AG04450 (cell line): ENCODE results near the gene HBB. TPM values are rescaled to one million over a fixed set of nuclear protein-coding genes. Genes with fewer than 3 reads are reported as not detected.

Experiments
- CTCF ChIA-PET: fragments of 300-600, 350-600 bp; formaldehyde crosslinking; extraction: SDS; loops from one replicate; lab custom pipeline; 2022; ENCODE audit warnings: antibody characterized with exemption, inconsistent platforms; lab: Charles Lee
- POLR2A ChIA-PET: fragments of 350-600 bp; formaldehyde crosslinking; extraction: SDS; loops from one replicate; lab custom pipeline; 2021; ENCODE audit warnings: antibody characterized with exemption, inconsistent platforms; lab: Yijun Ruan, JAX
- DNase-seq: peaks from one replicate; pipeline ENCODE4 v3.0.0-alpha.2; 2011; ENCODE audit warnings: low read depth, low spot score
- H3K27ac ChIP-seq: one replicate; pipeline ENCODE4 v1.5.1; 2012; ENCODE audit warnings: low read depth, low read length, control low read depth
- H3K27me3 ChIP-seq: one replicate; pipeline ENCODE4 v1.6.0; 2012; ENCODE audit warnings: low read length; ENCODE audit not compliant: control insufficient read depth, insufficient read depth
- H3K4me3 ChIP-seq: 2 replicates; pipeline ENCODE4 v1.5.1; 2011; ENCODE audit warnings: mild to moderate bottlenecking, low read depth, low read length, control low read depth
- H3K9me3 ChIP-seq: 2 replicates; pipeline ENCODE4 v1.5.1; 2012; ENCODE audit warnings: low read length; ENCODE audit not compliant: control insufficient read depth, insufficient read depth
- polyA minus RNA-seq: library from RNA; depleted of rRNA, polyadenylated mRNA; stranded (reverse); fragments of >200 nt; gene quantifications from 2 replicates; pipeline ENCODE4 v1.2.3, GENCODE V29; 2011; rRNA and poly(A)+ RNA removed
- polyA plus RNA-seq: library from polyadenylated mRNA; depleted of rRNA; stranded (reverse); fragments of >200 nt; gene quantifications from 2 replicates; pipeline ENCODE4 v1.2.3, GENCODE V29; 2011; rRNA removed
- TF ChIP-seq, protein P1 (sequence below): IDR thresholded peaks from 2 replicates; pipeline ENCODE4 v1.5.1; 2011; ENCODE audit warnings: low read depth, low read length, control low read depth, inconsistent platforms

The HBB gene
- polyA plus RNA-seq (0.22 and 0.26 TPM in 2 replicates), polyA minus RNA-seq (not detected in 2 replicates)

DNA sequence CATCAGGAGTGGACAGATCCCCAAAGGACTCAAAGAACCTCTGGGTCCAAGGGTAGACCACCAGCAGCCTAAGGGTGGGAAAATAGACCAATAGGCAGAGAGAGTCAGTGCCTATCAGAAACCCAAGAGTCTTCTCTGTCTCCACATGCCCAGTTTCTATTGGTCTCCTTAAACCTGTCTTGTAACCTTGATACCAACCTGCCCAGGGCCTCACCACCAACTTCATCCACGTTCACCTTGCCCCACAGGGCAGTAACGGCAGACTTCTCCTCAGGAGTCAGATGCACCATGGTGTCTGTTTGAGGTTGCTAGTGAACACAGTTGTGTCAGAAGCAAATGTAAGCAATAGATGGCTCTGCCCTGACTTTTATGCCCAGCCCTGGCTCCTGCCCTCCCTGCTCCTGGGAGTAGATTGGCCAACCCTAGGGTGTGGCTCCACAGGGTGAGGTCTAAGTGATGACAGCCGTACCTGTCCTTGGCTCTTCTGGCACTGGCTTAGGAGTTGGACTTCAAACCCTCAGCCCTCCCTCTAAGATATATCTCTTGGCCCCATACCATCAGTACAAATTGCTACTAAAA, at the start of gene HBB:
Gene HBB (minus strand): TSS at position 340 of the 579 bp plus-strand sequence. CDS start 50 bp downstream, at position 290.
- Histone ChIP-seq H3K27me3 (no peaks in the 10 kb centered on the region), H3K27ac (no peak within 1 kb of the TSS), H3K9me3 (no peaks in the 10 kb centered on the region; the same call in 1 of the 2 replicates), H3K4me3 (no peak within 1 kb of the TSS)
- TF ChIP-seq, protein P1, sequence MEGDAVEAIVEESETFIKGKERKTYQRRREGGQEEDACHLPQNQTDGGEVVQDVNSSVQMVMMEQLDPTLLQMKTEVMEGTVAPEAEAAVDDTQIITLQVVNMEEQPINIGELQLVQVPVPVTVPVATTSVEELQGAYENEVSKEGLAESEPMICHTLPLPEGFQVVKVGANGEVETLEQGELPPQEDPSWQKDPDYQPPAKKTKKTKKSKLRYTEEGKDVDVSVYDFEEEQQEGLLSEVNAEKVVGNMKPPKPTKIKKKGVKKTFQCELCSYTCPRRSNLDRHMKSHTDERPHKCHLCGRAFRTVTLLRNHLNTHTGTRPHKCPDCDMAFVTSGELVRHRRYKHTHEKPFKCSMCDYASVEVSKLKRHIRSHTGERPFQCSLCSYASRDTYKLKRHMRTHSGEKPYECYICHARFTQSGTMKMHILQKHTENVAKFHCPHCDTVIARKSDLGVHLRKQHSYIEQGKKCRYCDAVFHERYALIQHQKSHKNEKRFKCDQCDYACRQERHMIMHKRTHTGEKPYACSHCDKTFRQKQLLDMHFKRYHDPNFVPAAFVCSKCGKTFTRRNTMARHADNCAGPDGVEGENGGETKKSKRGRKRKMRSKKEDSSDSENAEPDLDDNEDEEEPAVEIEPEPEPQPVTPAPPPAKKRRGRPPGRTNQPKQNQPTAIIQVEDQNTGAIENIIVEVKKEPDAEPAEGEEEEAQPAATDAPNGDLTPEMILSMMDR = no peak
- ChIA-PET CTCF (no interaction called here), POLR2A (no interaction called here)
- no peak for DNase-seq

DNA sequence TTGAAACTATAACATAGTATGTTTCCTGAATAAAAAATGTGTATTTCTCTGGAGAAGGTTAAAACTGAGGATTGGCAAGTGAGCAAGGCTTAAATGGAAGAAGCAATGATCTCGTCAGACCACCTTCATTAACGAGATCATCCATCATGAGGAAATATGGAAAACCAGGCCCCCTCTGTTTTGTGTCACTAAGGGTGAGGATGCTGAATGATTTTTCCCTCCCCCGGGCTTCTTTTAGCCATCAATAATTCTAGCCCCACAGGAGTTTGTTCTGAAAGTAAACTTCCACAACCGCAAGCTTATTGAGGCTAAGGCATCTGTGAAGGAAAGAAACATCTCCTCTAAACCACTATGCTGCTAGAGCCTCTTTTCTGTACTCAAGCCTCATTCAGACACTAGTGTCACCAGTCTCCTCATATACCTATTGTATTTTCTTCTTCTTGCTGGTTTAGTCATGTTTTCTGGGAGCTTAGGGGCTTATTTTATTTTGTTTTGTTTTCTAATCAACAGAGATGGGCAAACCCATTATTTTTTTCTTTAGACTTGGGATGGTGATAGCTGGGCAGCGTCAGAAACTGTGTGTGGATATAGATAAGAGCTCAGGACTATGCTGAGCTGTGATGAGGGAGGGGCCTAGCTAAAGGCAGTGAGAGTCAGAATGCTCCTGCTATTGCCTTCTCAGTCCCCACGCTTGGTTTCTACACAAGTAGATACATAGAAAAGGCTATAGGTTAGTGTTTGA, 48.7 kb upstream of the HBB start:
- CTCF ChIA-PET = no interaction called here
- H3K27me3 ChIP-seq = no peaks in the 10 kb centered on the region
- no peak overlapping the region for H3K27ac ChIP-seq
- POLR2A ChIA-PET = no interaction called here
- no peaks in the 10 kb centered on the region for H3K9me3 ChIP-seq
- DNase-seq = no peak
- TF ChIP-seq, protein P1 = no peak
- H3K4me3 ChIP-seq = no peak overlapping the region

DNA sequence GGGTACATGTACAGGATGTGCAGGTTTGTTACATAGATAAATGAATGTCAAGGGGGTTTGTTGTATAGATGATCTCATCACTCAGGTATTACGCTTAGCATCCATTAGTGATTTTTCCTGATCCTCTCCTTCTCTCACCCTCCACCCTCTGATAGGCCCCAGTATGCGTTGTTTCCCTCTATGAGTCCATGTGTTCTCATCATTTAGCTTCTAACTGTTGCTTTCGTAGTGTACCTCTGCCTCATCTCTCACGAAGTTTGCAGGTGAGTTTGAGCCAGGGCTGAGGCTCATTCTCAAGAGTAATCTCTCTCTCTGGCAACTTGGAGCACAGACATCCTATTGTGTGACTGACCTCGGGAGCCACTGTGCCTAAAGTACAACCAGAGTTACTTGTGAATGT, 47.5 kb upstream of the HBB start:
- Histone ChIP-seq H3K4me3 (no peak overlapping the region), H3K27me3 (no peaks in the 10 kb centered on the region), H3K27ac (no peak overlapping the region), H3K9me3 (no peaks in the 10 kb centered on the region)
- POLR2A ChIA-PET = no interaction called here
- DNase-seq = no peak
- CTCF ChIA-PET = no interaction called here
- TF ChIP-seq, protein P1 = no peak

DNA sequence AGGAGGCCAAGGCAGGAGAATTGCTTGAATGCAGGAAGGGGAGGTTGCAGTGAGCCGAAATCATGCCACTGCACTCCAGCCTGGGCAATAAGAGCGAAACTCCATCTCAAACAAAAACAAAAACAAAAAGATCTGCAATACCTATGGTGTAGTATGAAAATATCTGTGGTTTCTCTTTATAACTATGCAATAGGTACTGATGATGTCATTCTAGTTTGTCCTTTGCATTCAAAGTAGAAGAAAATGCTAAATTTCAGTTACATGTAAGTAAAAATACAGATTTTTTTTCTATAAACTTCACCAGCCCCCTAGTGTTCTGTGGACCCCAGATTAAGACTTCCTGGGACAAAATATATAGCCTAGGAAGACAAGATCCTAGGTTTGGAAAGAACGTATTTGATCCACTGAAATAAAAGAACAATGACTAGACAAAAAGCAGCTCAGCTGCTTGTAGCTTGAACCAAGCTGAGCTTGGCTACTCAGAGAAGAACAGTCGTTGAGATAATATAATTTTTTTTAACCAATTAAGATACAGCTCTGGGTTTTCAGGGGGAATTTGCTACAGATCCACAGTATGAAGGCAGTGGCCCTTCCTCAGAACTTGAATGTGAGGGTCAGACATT, 45.6 kb upstream of the HBB start:
- TF ChIP-seq, protein P1 = no peak
- CTCF ChIA-PET = no interaction called here

DNA sequence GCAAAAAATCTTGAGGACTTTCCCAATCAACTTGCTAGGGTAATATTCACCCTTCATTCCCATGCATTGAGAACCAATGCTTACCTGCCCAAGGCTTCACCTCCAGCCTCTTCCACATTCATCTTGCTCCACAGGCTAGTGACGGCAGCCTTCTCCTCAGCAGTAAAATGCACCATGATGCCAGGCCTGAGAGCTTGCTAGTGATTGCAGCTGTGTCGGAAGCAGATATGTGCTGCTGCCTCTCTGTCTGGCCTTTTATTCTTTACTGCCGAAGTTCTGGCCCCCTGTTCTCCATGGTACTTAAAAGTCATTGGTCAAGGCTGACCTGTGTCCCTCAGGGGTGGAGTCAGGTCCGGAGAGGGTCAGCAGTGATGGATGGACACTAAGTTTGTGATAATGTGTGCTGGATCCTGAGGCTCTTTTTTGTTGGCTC, 42.9 kb upstream of the HBB start, which contains the start of gene HBE1:
Gene HBE1 (minus strand): TSS at position 231 of the 433 bp plus-strand sequence. CDS start 55 bp downstream, at position 176.
- Histone ChIP-seq H3K27ac (no peak within 1 kb of the TSS), H3K9me3 (no peaks in the 10 kb centered on the region), H3K27me3 (no peaks in the 10 kb centered on the region), H3K4me3 (no peak within 1 kb of the TSS)
- TF ChIP-seq, protein P1 = no peak
- POLR2A ChIA-PET = no interaction called here
- CTCF ChIA-PET = no interaction called here
- no peak for DNase-seq

More for the DNA sequence above, 45.6 kb upstream of the HBB start:
- H3K9me3 ChIP-seq = no peaks in the 10 kb centered on the region
- POLR2A ChIA-PET = no interaction called here
- H3K27ac ChIP-seq = no peak overlapping the region
- no peaks in the 10 kb centered on the region for H3K27me3 ChIP-seq
- no peak for DNase-seq
- no peak overlapping the region for H3K4me3 ChIP-seq
